ENCODE data around the gene ITGA2.

Gene ITGA2

DNA sequence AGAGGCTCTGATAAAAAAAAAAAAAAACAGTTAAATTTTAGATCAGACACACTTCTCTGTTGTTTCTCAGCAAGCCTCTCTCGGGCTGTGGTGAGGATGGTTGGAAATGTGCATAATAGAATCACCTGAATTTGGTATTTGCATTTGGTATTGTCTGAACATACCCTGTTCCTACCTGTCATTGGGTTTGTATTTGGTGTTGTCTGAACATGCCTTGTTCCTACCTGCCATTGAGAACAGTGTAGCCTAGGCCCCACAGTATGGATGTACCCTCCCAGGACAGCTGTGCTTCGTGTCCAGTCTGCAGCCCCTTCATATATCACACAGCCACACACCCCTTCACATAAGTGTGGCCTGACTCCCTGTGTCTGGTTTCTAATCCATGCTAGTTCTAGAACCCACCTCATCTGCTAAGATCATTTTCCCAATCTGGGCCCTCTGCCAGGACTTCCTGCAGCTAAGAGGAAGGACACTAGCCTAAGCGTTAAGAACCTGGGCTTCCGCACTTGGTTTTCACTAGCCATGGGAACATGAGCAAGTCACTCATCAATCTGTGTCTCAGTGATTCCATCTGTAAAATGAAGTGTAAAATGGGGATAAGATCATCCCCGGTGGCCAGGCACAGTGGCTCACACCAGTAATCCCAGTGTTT, 49.2 kb downstream of the ITGA2 start:
- no peak for TF ChIP-seq ZNF274 (IDR thresholded peaks at IDR 0.05; ENCODE audit: low read depth, low read length)
- Histone ChIP-seq H3K9me3 (ENCODE audit: insufficient read depth, low read length) (no peaks in the 10 kb centered on the region), H3K4me1 (ENCODE audit: insufficient read depth, insufficient read length) (no peaks in the 10 kb centered on the region), H3K27me3 (ENCODE audit: insufficient read depth, insufficient read length) (no peaks in the 10 kb centered on the region), H3K9ac (ENCODE audit: insufficient read length, low read depth) (no peak overlapping the region), H3K4me3 (ENCODE audit: insufficient read length, low read depth) (no peak overlapping the region), H3K36me3 (ENCODE audit: insufficient read depth, insufficient read length, low read length) (no peaks in the 10 kb centered on the region)
- DNase-seq (ENCODE audit: low read depth, low spot score), result no peak

DNA sequence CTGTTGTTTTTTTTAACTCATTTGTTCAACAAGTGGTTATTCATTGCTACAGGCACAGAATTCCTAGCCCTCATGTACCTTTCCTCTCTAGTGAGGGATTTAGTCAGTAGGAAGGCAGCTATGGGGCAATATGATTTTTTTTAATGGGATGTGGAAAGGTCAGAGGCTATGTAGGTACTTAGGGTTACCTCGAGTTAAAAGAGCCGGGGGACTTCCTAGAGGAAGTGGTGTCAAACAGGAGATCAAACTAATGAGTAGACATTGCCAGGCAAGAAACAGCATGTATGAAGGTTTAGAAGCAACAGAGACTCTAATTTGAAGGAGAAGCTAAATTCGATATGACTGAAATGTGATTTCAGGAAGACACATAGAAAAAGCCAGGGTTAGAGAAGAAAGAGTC, 50.7 kb downstream of the ITGA2 start:
- Histone ChIP-seq H3K9ac (ENCODE audit: insufficient read length, low read depth) (no peak overlapping the region), H3K36me3 (ENCODE audit: insufficient read depth, insufficient read length, low read length) (no peaks in the 10 kb centered on the region), H3K4me3 (ENCODE audit: insufficient read length, low read depth) (no peak overlapping the region), H3K9me3 (ENCODE audit: insufficient read depth, low read length) (no peaks in the 10 kb centered on the region), H3K27me3 (ENCODE audit: insufficient read depth, insufficient read length) (no peaks in the 10 kb centered on the region), H3K4me1 (ENCODE audit: insufficient read depth, insufficient read length) (no peaks in the 10 kb centered on the region)
- no peak for DNase-seq (ENCODE audit: low read depth, low spot score)
- no peak for TF ChIP-seq YY1 (IDR thresholded peaks at IDR 0.05; ENCODE audit: insufficient read depth, insufficient read length)
- no peak for TF ChIP-seq ZNF274 (IDR thresholded peaks at IDR 0.05; ENCODE audit: low read depth, low read length)
- TF ChIP-seq SUZ12 (IDR thresholded peaks at IDR 0.05; ENCODE audit: extremely low read depth, insufficient read depth, insufficient read length), result no peak

DNA sequence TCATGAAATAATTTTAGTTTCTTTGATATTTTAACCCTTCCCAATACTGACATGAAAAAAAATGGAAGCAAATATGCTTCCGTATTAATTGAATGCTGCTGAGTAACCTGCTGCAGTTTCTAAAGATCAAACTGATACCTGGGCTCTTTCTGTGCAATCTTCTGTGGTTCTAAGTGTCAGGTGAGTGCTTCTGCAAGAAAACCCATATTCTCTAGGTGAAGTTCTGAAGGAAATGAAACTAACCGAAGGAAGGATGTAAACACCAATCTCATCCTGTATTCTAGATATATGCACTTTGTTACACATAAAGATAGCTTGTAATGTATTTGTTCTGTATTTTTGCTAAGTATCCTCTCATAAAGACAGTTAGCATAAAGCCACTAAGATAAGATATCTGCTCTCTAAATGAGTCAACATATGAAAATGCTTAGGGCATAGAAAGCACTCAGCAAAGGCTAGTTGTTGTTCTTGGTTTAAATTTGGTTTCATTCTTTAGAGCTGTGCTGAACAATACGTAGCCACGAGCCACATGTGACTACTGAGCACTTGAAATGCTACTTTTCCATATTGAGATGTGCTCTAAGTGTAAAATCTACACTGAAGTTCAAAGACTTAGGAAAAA, 52.0 kb downstream of the ITGA2 start:
- no peaks in the 10 kb centered on the region for H3K27me3 ChIP-seq (ENCODE audit: insufficient read depth, insufficient read length)
- no peak overlapping the region for H3K4me3 ChIP-seq (ENCODE audit: insufficient read length, low read depth)
- H3K4me1 ChIP-seq (ENCODE audit: insufficient read depth, insufficient read length), result no peaks in the 10 kb centered on the region
- no peak overlapping the region for H3K9ac ChIP-seq (ENCODE audit: insufficient read length, low read depth)
- no peaks in the 10 kb centered on the region for H3K36me3 ChIP-seq (ENCODE audit: insufficient read depth, insufficient read length, low read length)
- no peak for DNase-seq (ENCODE audit: low read depth, low spot score)
- no peak for TF ChIP-seq SUZ12 (IDR thresholded peaks at IDR 0.05; ENCODE audit: extremely low read depth, insufficient read depth, insufficient read length)
- no peak for TF ChIP-seq YY1 (IDR thresholded peaks at IDR 0.05; ENCODE audit: insufficient read depth, insufficient read length)
- no peak for TF ChIP-seq ZNF274 (IDR thresholded peaks at IDR 0.05; ENCODE audit: low read depth, low read length)
- no peaks in the 10 kb centered on the region for H3K9me3 ChIP-seq (ENCODE audit: insufficient read depth, low read length)

DNA sequence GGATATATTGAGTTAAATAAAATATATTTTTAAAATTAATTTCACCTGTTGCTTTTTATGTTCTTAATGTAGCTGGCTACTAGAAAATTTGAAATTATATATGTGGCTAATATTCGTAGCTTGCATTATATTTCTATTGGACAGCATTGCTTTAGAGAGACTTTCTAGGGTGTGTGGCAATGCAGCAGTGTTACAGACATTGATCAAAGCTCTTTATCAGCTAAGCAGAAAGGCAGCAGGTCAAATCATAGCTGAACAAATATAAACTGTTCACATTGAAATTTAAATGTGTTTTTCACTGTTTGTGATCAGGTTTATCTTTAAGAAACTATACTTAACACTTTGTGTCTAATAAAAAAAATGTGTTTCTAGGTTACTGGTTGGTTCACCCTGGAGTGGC, 52.6 kb downstream of the ITGA2 start:
- H3K9ac ChIP-seq (ENCODE audit: insufficient read length, low read depth), result no peak overlapping the region

DNA sequence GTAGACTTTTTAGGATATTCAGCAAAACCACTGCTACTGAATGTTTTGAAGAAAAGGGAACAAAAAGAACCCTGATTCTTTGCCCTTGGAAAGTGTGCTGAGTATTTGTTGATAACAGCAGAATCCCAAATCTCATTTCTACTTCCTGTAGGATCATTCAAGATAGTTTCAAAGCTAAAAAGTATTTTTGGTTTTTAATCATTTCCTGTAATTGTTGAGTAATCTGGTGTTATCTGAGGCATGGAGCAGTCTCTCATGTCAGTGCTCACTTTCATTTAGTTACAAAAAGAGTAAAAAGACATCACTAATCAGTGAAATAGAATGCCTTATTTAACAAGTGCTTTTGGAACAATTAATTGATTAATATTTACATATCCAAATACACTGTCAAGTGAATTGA, 56.1 kb downstream of the ITGA2 start:
- no peak for DNase-seq (ENCODE audit: low read depth, low spot score)
- H3K9me3 ChIP-seq (ENCODE audit: insufficient read depth, low read length), result no peaks in the 10 kb centered on the region
- H3K36me3 ChIP-seq (ENCODE audit: insufficient read depth, insufficient read length, low read length), result no peaks in the 10 kb centered on the region
- TF ChIP-seq SUZ12 (IDR thresholded peaks at IDR 0.05; ENCODE audit: extremely low read depth, insufficient read depth, insufficient read length), result no peak
- TF ChIP-seq YY1 (IDR thresholded peaks at IDR 0.05; ENCODE audit: insufficient read depth, insufficient read length), result no peak
- TF ChIP-seq ZNF274 (IDR thresholded peaks at IDR 0.05; ENCODE audit: low read depth, low read length), result no peak
- no peaks in the 10 kb centered on the region for H3K4me1 ChIP-seq (ENCODE audit: insufficient read depth, insufficient read length)
- no peak overlapping the region for H3K4me3 ChIP-seq (ENCODE audit: insufficient read length, low read depth)
- H3K9ac ChIP-seq (ENCODE audit: insufficient read length, low read depth), result no peak overlapping the region
- H3K27me3 ChIP-seq (ENCODE audit: insufficient read depth, insufficient read length), result no peaks in the 10 kb centered on the region

More for the DNA sequence above, 52.6 kb downstream of the ITGA2 start:
- no peak overlapping the region for H3K4me3 ChIP-seq (ENCODE audit: insufficient read length, low read depth)
- no peaks in the 10 kb centered on the region for H3K4me1 ChIP-seq (ENCODE audit: insufficient read depth, insufficient read length)
- TF ChIP-seq SUZ12 (IDR thresholded peaks at IDR 0.05; ENCODE audit: extremely low read depth, insufficient read depth, insufficient read length), result no peak
- TF ChIP-seq ZNF274 (IDR thresholded peaks at IDR 0.05; ENCODE audit: low read depth, low read length), result no peak
- no peak for TF ChIP-seq YY1 (IDR thresholded peaks at IDR 0.05; ENCODE audit: insufficient read depth, insufficient read length)
- H3K9me3 ChIP-seq (ENCODE audit: insufficient read depth, low read length), result no peaks in the 10 kb centered on the region
- no peaks in the 10 kb centered on the region for H3K27me3 ChIP-seq (ENCODE audit: insufficient read depth, insufficient read length)
- DNase-seq (ENCODE audit: low read depth, low spot score), result no peak
- no peaks in the 10 kb centered on the region for H3K36me3 ChIP-seq (ENCODE audit: insufficient read depth, insufficient read length, low read length)

DNA sequence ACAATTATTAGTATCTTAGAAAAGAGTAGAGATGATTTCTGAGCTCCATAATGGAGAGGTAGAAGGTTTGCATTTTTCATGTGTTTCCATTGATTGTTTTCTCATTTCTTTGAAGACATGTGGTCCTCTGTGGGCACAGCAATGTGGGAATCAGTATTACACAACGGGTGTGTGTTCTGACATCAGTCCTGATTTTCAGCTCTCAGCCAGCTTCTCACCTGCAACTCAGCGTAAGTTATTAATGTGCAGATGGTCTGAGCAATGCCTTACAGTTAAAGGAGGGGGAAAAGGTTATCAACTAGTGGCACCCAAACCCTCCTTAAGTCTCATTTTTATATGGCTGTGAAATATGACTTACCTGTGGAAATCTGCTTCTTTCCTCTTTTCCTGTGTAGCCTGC, 59.1 kb downstream of the ITGA2 start:
- no peak overlapping the region for H3K4me3 ChIP-seq (ENCODE audit: insufficient read length, low read depth)
- no peaks in the 10 kb centered on the region for H3K27me3 ChIP-seq (ENCODE audit: insufficient read depth, insufficient read length)
- H3K9ac ChIP-seq (ENCODE audit: insufficient read length, low read depth), result no peak overlapping the region
- DNase-seq (ENCODE audit: low read depth, low spot score), result no peak
- no peaks in the 10 kb centered on the region for H3K4me1 ChIP-seq (ENCODE audit: insufficient read depth, insufficient read length)
- TF ChIP-seq SUZ12 (IDR thresholded peaks at IDR 0.05; ENCODE audit: extremely low read depth, insufficient read depth, insufficient read length), result no peak
- no peak for TF ChIP-seq YY1 (IDR thresholded peaks at IDR 0.05; ENCODE audit: insufficient read depth, insufficient read length)
- no peak for TF ChIP-seq ZNF274 (IDR thresholded peaks at IDR 0.05; ENCODE audit: low read depth, low read length)
- H3K36me3 ChIP-seq (ENCODE audit: insufficient read depth, insufficient read length, low read length), result no peaks in the 10 kb centered on the region
- no peaks in the 10 kb centered on the region for H3K9me3 ChIP-seq (ENCODE audit: insufficient read depth, low read length)

DNA sequence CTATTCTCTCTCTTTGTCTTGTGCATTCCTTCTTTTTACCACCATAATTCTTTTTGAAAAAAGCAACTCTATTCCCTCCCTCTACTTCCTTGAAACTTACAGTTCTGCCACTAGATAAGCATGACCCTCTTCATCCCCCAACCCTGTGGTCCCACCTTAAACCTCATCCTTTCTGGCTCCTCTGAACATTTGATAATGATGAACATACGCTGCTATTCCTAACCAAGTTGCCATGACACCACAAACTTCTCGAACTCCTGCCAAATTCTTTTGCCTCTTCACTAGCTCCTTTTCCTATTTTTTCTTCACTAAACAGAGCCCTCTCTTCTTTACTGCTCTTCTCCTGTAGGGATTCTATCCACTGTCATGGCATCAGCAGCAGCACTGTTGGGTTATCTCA, 63.3 kb downstream of the ITGA2 start:
- no peak for TF ChIP-seq YY1 (IDR thresholded peaks at IDR 0.05; ENCODE audit: insufficient read depth, insufficient read length)
- no peak for TF ChIP-seq SUZ12 (IDR thresholded peaks at IDR 0.05; ENCODE audit: extremely low read depth, insufficient read depth, insufficient read length)
- TF ChIP-seq ZNF274 (IDR thresholded peaks at IDR 0.05; ENCODE audit: low read depth, low read length), result no peak
- Histone ChIP-seq H3K4me3 (ENCODE audit: insufficient read length, low read depth) (no peak overlapping the region), H3K4me1 (ENCODE audit: insufficient read depth, insufficient read length) (no peaks in the 10 kb centered on the region)

More for the DNA sequence above, 63.3 kb downstream of the ITGA2 start:
- no peak overlapping the region for H3K9ac ChIP-seq (ENCODE audit: insufficient read length, low read depth)
- DNase-seq (ENCODE audit: low read depth, low spot score), result no peak
- no peaks in the 10 kb centered on the region for H3K9me3 ChIP-seq (ENCODE audit: insufficient read depth, low read length)
- H3K27me3 ChIP-seq (ENCODE audit: insufficient read depth, insufficient read length), result no peaks in the 10 kb centered on the region
- no peaks in the 10 kb centered on the region for H3K36me3 ChIP-seq (ENCODE audit: insufficient read depth, insufficient read length, low read length)

Data from NT2/D1 (cell line).